Lung (tissue), 12 donors: ENCODE data around the gene AHCYL2. TPM values are rescaled to one million over a fixed set of nuclear protein-coding genes. Genes with fewer than 3 reads are reported as not detected.

ENCODE experiments used
- ATAC-seq: fragments of 200-7000 bp; cut with Tn5 transposase; one replicate; pipeline ENCODE4 v1.9.1; 2020; ENCODE audit warnings: moderate number of reproducible peaks; ENCODE audit not compliant: insufficient read depth, low FRiP score
- DNase-seq, 3 donors: peaks; one replicate each; pipeline ENCODE4 v3.0.0-alpha.2; 2013 to 2017
- H3K27ac ChIP-seq, 2 donors: one replicate each; pipeline ENCODE4 v1.5.1; 2013; ENCODE audit warnings: mild to moderate bottlenecking in 2 of 2, moderate library complexity in 2 of 2, control low read depth in 1 of 2, inconsistent platforms in 1 of 2, low read depth in 1 of 2, low read length in 1 of 2
- H3K27me3 ChIP-seq, 3 donors: one replicate each; pipeline ENCODE4 v1.5.1; 2013; ENCODE audit warnings: low read length in 2 of 3; ENCODE audit not compliant: control insufficient read depth in 3 of 3, insufficient read depth in 3 of 3
- H3K36me3 ChIP-seq, 4 donors: one replicate each; pipeline ENCODE4 v1.5.1; 2013; ENCODE audit warnings: low read length in 4 of 4, mild to moderate bottlenecking in 1 of 4, moderate library complexity in 1 of 4; ENCODE audit not compliant: control insufficient read depth in 4 of 4, insufficient read depth in 4 of 4
- H3K4me1 ChIP-seq, 5 donors: one replicate each; pipeline ENCODE4 v1.5.1; 2013; ENCODE audit warnings: low read length in 5 of 5, mild to moderate bottlenecking in 2 of 5, moderate library complexity in 1 of 5; ENCODE audit not compliant: control insufficient read depth in 5 of 5, insufficient read depth in 5 of 5
- H3K4me3 ChIP-seq: one replicate; pipeline ENCODE4 v1.5.1; 2013; ENCODE audit warnings: mild to moderate bottlenecking, control low read depth, moderate library complexity
- H3K9ac ChIP-seq, 2 donors: one replicate each; pipeline ENCODE4 v1.5.1; 2013; ENCODE audit warnings: low read length in 2 of 2, control low read depth in 1 of 2; ENCODE audit not compliant: insufficient read depth in 1 of 2
- H3K9me3 ChIP-seq, 4 donors: one replicate each; pipeline ENCODE4 v1.5.1; 2013; ENCODE audit warnings: low read length in 3 of 4, mild to moderate bottlenecking in 1 of 4, moderate library complexity in 1 of 4; ENCODE audit not compliant: control insufficient read depth in 4 of 4, insufficient read depth in 3 of 4
- WGBS, 2 donors: extraction: QIAGEN DNeasy Blood & Tissue Kit; methylation state at CpG; one replicate each; pipeline ENCODE4 v1.1.7; 2013; 5-methylcytosine and 5-hydroxymethylcytosine counted together
- polyA plus RNA-seq, 2 donors: library from polyadenylated mRNA; stranded (reverse); fragments of 200-250 nt; gene quantifications; one replicate each; pipeline ENCODE4 v1.2.1, GENCODE V29; 2013
- total RNA-seq, 2 donors: library from RNA; depleted of rRNA in 1 of 2; stranded (reverse); fragments of >200 nt in 1 of 2; gene quantifications; one replicate each; pipeline ENCODE4 v1.2.1, GENCODE V29; 2014 to 2021
- TF ChIP-seq, protein P1 (sequence below): IDR thresholded peaks from 2 replicates; pipeline ENCODE4 v1.5.1; 2012; ENCODE audit warnings: mild to moderate bottlenecking; ENCODE audit errors: control extremely low read depth, extremely low read depth
- donor health status: control.
- donor health status: control.
- donor health status: Bipolar disorder and iron deficiency.
- donor health status: healthy.
- donor health status: DM: yes; HTN: yes; CAD: no.

AHCYL2 gene
- total and polyA plus RNA-seq, 4 donors: 16.3 to 172 (median 93.8) TPM

DNA sequence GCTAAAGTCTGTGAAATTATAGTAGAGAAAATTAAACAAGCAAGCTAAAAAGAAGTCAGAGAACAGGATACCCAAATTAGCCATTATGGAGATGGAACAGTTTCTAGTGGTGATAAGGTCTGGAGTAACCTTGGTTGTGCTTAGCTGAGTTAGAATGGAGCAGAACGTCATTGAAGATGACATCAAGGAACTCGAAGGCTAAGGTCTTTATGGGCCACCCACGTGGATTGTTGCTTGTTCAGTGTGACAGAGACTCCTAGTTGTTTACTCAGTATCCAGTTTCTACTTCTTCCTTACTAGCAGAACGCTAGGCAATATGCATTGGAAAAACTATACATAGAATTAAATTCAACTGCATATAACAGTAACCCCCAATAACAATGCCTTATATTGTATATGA is 39.7 kb downstream of the AHCYL2 start:
- H3K4me3 ChIP-seq: no peak overlapping the region
- TF ChIP-seq, protein P1, sequence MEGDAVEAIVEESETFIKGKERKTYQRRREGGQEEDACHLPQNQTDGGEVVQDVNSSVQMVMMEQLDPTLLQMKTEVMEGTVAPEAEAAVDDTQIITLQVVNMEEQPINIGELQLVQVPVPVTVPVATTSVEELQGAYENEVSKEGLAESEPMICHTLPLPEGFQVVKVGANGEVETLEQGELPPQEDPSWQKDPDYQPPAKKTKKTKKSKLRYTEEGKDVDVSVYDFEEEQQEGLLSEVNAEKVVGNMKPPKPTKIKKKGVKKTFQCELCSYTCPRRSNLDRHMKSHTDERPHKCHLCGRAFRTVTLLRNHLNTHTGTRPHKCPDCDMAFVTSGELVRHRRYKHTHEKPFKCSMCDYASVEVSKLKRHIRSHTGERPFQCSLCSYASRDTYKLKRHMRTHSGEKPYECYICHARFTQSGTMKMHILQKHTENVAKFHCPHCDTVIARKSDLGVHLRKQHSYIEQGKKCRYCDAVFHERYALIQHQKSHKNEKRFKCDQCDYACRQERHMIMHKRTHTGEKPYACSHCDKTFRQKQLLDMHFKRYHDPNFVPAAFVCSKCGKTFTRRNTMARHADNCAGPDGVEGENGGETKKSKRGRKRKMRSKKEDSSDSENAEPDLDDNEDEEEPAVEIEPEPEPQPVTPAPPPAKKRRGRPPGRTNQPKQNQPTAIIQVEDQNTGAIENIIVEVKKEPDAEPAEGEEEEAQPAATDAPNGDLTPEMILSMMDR: no peak
- 81 to 87% methylated on average over 4 of the region's 4 CpGs for WGBS, 2 donors
- H3K4me1 ChIP-seq: no peaks in the 10 kb centered on the region
- DNase-seq (no peak), ATAC-seq (no peak)
- H3K27me3 ChIP-seq: no peaks in the 10 kb centered on the region
- H3K27ac ChIP-seq: no peak overlapping the region
- H3K9me3 ChIP-seq: no peaks in the 10 kb centered on the region
- H3K9ac ChIP-seq: no peak overlapping the region
- no peaks in the 10 kb centered on the region for H3K36me3 ChIP-seq

GRCh38 chr7:129265328-129265727 is 40.5 kb downstream of the AHCYL2 start:
- no peaks in the 10 kb centered on the region for H3K4me1 ChIP-seq
- no peak overlapping the region for H3K4me3 ChIP-seq
- no peak overlapping the region for H3K9ac ChIP-seq
- no peak for DNase-seq
- TF ChIP-seq, protein P1: no peak
- no peak overlapping the region for H3K27ac ChIP-seq
- no peaks in the 10 kb centered on the region for H3K9me3 ChIP-seq
- H3K27me3 ChIP-seq: no peaks in the 10 kb centered on the region
- 73 to 79% methylated on average over 1 of the region's 1 CpG for WGBS, 2 donors
- H3K36me3 ChIP-seq: no peaks in the 10 kb centered on the region
- no peak for ATAC-seq

- 94 to 98% methylated on average over 6 of the region's 6 CpGs for WGBS, 2 donors
- Histone ChIP-seq H3K27me3 (no peaks in the 10 kb centered on the region), H3K36me3 (no peaks in the 10 kb centered on the region), H3K4me3 (no peak overlapping the region), H3K27ac (no peak overlapping the region), H3K9me3 (no peaks in the 10 kb centered on the region), H3K9ac (no peak overlapping the region), H3K4me1 (no peaks in the 10 kb centered on the region)
- no peak for ATAC-seq
- TF ChIP-seq, protein P1: no peak
- DNase-seq: no peak
Observed at GRCh38 chr7:129266181-129266580, 41.4 kb downstream of the AHCYL2 start.

DNA sequence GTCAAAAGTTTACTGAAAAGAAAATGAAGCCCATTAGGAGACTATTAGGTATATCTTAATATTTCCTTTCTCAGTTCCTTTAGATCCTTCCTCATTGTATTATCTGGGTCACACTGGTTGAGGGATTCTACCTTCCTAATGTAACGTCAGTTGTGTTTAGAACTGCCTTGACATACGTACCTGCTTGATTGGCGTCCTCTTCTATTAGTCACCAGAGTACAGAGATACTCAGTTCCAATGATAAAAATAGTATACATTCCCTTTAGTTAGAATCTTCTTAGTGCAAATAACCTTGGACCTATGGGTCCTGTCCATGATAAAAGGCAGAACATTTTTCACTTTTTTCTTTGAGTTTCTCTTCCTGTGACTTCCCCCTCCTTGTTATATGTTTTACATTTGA is 45.2 kb downstream of the AHCYL2 start:
- H3K9me3 ChIP-seq: peaks cover 0 to 4% (median 0%) of the 10 kb centered on the region in 4 donors
- H3K9ac ChIP-seq: no peak overlapping the region
- H3K4me3 ChIP-seq: no peak overlapping the region
- no peaks in the 10 kb centered on the region for H3K4me1 ChIP-seq
- H3K27me3 ChIP-seq: no peaks in the 10 kb centered on the region
- no peak overlapping the region for H3K27ac ChIP-seq
- TF ChIP-seq, protein P1: no peak
- no peak for ATAC-seq
- DNase-seq: no peak
- H3K36me3 ChIP-seq: peaks cover 0 to 4% (median 2%) of the 10 kb centered on the region in 4 donors
- 79 to 89% methylated on average over 3 of the region's 3 CpGs for WGBS, 2 donors
